SJCRH30 (cell line): Measurements from ENCODE around the gene NUBP2. TPM values are rescaled to one million over a fixed set of nuclear protein-coding genes. Genes with fewer than 3 reads are reported as not detected.

Source experiments
- DNase-seq, 2 experiments: peaks; one replicate each; pipeline ENCODE4 v3.0.0-alpha.2; 2015 to 2020
- H3K27ac ChIP-seq: fragments of 250-450 bp; sonication (Bioruptor Pico); 2 replicates; pipeline ENCODE4 v1.5.1; 2020; ENCODE audit warnings: mild to moderate bottlenecking, moderate library complexity
- H3K27me3 ChIP-seq: fragments of 250-450 bp; sonication (Bioruptor Pico); 2 replicates; pipeline ENCODE4 v1.5.1; 2020; ENCODE audit warnings: mild to moderate bottlenecking, moderate library complexity
- H3K36me3 ChIP-seq: fragments of 250-450 bp; sonication (Bioruptor Pico); 2 replicates; pipeline ENCODE4 v1.5.1; 2020; ENCODE audit warnings: mild to moderate bottlenecking, moderate library complexity
- H3K4me1 ChIP-seq: fragments of 250-450 bp; sonication (Bioruptor Pico); 2 replicates; pipeline ENCODE4 v1.5.1; 2020; ENCODE audit warnings: mild to moderate bottlenecking, moderate library complexity
- H3K4me3 ChIP-seq: fragments of 250-450 bp; sonication (Bioruptor Pico); 2 replicates; pipeline ENCODE4 v1.5.1; 2020; ENCODE audit warnings: mild to moderate bottlenecking, moderate library complexity
- H3K9me3 ChIP-seq: fragments of 250-450 bp; sonication (Bioruptor Pico); replicated peaks from 2 replicates; pipeline ENCODE4 v1.5.1; 2020; ENCODE audit warnings: mild to moderate bottlenecking, moderate library complexity
- total RNA-seq: library from RNA; depleted of rRNA; stranded (reverse); fragments of >200 nt; shearing (Covaris generic); gene quantifications from 2 replicates; pipeline ENCODE4 v1.2.3, GENCODE V29; 2014; rRNA removed

Gene NUBP2
- total RNA-seq, 1 experiment from 2014 or later = 45.0 TPM

- Histone ChIP-seq H3K9me3 (no peaks in the 10 kb centered on the region), H3K36me3 (peaks cover 4% of the 10 kb centered on the region; the same call in 1 of the 2 replicates), H3K27ac (peak within 1 kb of the TSS; percentile 60), H3K4me1 (peaks cover 2% of the 10 kb centered on the region; the same call in 1 of the 2 replicates), H3K27me3 (no peaks in the 10 kb centered on the region), H3K4me3 (peak within 1 kb of the TSS; percentile 84)
- DNase-seq = peak; percentile 89 to 92
Observed at GRCh38 chr16:1826691-1827573, 44.2 kb downstream of the NUBP2 start, which contains the start of the genes FAHD1 and HAGH. Gene FAHD1 (plus strand): TSS chr16:1827206. CDS start chr16:1827239, 33 bp downstream. Gene HAGH (minus strand): TSS chr16:1826825. CDS start chr16:1826787, 38 bp downstream.

GRCh38 chr16:1828645-1829410, 46.1 kb downstream of the NUBP2 start:
- Histone ChIP-seq H3K27me3 (no peaks in the 10 kb centered on the region), H3K27ac (no peak overlapping the region), H3K9me3 (no peaks in the 10 kb centered on the region), H3K4me3 (no peak overlapping the region), H3K4me1 (peaks cover 11% of the 10 kb centered on the region), H3K36me3 (peaks cover 4% of the 10 kb centered on the region; the same call in 1 of the 2 replicates)
- no peak for DNase-seq

GRCh38 chr16:1830213-1830612, 47.5 kb downstream of the NUBP2 start:
- H3K27me3 ChIP-seq = no peaks in the 10 kb centered on the region
- DNase-seq = no peak
- H3K4me3 ChIP-seq = no peak overlapping the region
- H3K9me3 ChIP-seq = no peaks in the 10 kb centered on the region
- peaks cover 4% of the 10 kb centered on the region; the same call in 1 of the 2 replicates for H3K36me3 ChIP-seq
- peaks cover 11% of the 10 kb centered on the region for H3K4me1 ChIP-seq
- no peak overlapping the region for H3K27ac ChIP-seq

GRCh38 chr16:1831186-1832075, 48.7 kb downstream of the NUBP2 start:
- no peaks in the 10 kb centered on the region for H3K9me3 ChIP-seq
- H3K27ac ChIP-seq = no peak overlapping the region
- H3K36me3 ChIP-seq = peaks cover 4% of the 10 kb centered on the region; the same call in 1 of the 2 replicates
- H3K4me1 ChIP-seq = peaks cover 11% of the 10 kb centered on the region
- DNase-seq = no peak
- no peaks in the 10 kb centered on the region for H3K27me3 ChIP-seq
- H3K4me3 ChIP-seq = no peak overlapping the region

GRCh38 chr16:1832838-1833454, 50.2 kb downstream of the NUBP2 start:
- Histone ChIP-seq H3K27me3 (no peaks in the 10 kb centered on the region), H3K4me3 (no peak overlapping the region), H3K4me1 (peaks cover 11% of the 10 kb centered on the region), H3K27ac (no peak overlapping the region), H3K9me3 (no peaks in the 10 kb centered on the region), H3K36me3 (peaks cover 4% of the 10 kb centered on the region; the same call in 1 of the 2 replicates)
- peak; percentile 68 for DNase-seq

- no peak for DNase-seq
- Histone ChIP-seq H3K27ac (no peak overlapping the region), H3K9me3 (no peaks in the 10 kb centered on the region), H3K4me3 (no peak overlapping the region), H3K27me3 (no peaks in the 10 kb centered on the region), H3K4me1 (peaks cover 9% of the 10 kb centered on the region), H3K36me3 (peaks cover 4% of the 10 kb centered on the region; the same call in 1 of the 2 replicates)
Observed at GRCh38 chr16:1834096-1834495, 51.3 kb downstream of the NUBP2 start.

Other genes starting within 250 kb of the NUBP2 start
- 1.1 and 1.2 TPM in 2 replicates for gene TMEM204, start 249.3 kb upstream of the NUBP2 start, total RNA-seq
- gene IFT140, start 170.9 kb upstream of the NUBP2 start, total RNA-seq = 4.4 and 6.5 TPM in 2 replicates
- gene CRAMP1, start 170.6 kb upstream of the NUBP2 start, total RNA-seq = 9.5 and 12.6 TPM in 2 replicates
- 83.4 and 87.4 TPM in 2 replicates for gene JPT2, start 104.7 kb upstream of the NUBP2 start, total RNA-seq
- 24.7 and 34.7 TPM in 2 replicates for gene MAPK8IP3, start 76.8 kb upstream of the NUBP2 start, total RNA-seq
- 1.2 and 1.6 TPM in 2 replicates for gene NME3, start 11.4 kb upstream of the NUBP2 start, total RNA-seq
- 3.6 and 5.2 TPM in 2 replicates for gene EME2, start 10.2 kb upstream of the NUBP2 start, total RNA-seq
- 55.3 and 60.7 TPM in 2 replicates for gene MRPS34, start 9.8 kb upstream of the NUBP2 start, total RNA-seq
- gene SPSB3, start 389 bp upstream of the NUBP2 start, total RNA-seq = 9.6 and 12.4 TPM in 2 replicates
- not detected in 2 replicates for gene IGFALS, start 10.7 kb downstream of the NUBP2 start, total RNA-seq
- gene HAGH, start 43.9 kb downstream of the NUBP2 start, total RNA-seq = 14.6 and 15.0 TPM in 2 replicates
- gene FAHD1, start 44.2 kb downstream of the NUBP2 start, total RNA-seq = 16.2 and 19.5 TPM in 2 replicates
- gene MEIOB, start 89.2 kb downstream of the NUBP2 start, total RNA-seq = not detected in 2 replicates
- gene HS3ST6, start 135.5 kb downstream of the NUBP2 start, total RNA-seq = not detected in 2 replicates
- 16.0 and 18.7 TPM in 2 replicates for gene MSRB1, start 160.2 kb downstream of the NUBP2 start, total RNA-seq
- 0.32 and 0.56 TPM in 2 replicates for gene RPL3L, start 171.7 kb downstream of the NUBP2 start, total RNA-seq
- gene NDUFB10, start 176.6 kb downstream of the NUBP2 start, total RNA-seq = 157 and 169 TPM in 2 replicates
- 4,297 and 4,417 TPM in 2 replicates for gene RPS2, start 181.9 kb downstream of the NUBP2 start, total RNA-seq
- gene RNF151, start 183.9 kb downstream of the NUBP2 start, total RNA-seq = not detected in 2 replicates
- 30.6 and 31.8 TPM in 2 replicates for gene TBL3, start 189.1 kb downstream of the NUBP2 start, total RNA-seq
- 0.43 TPM in 1 of 2 replicates, not detected in the other for gene NOXO1, start 198.5 kb downstream of the NUBP2 start, total RNA-seq
- 20.6 and 32.2 TPM in 2 replicates for gene GFER, start 201.2 kb downstream of the NUBP2 start, total RNA-seq
- gene SYNGR3, start 207.0 kb downstream of the NUBP2 start, total RNA-seq = 0.73 and 0.81 TPM in 2 replicates
- gene ZNF598, start 226.9 kb downstream of the NUBP2 start, total RNA-seq = 22.9 and 25.6 TPM in 2 replicates
- gene NPW, start 236.8 kb downstream of the NUBP2 start, total RNA-seq = 1.6 TPM in 2 replicates
- gene NHERF2, start 243.9 kb downstream of the NUBP2 start, total RNA-seq = 6.4 and 8.0 TPM in 2 replicates